PC-9 (cell line): ENCODE results near the gene NR1H4. TPM values are rescaled to one million over a fixed set of nuclear protein-coding genes. Genes with fewer than 3 reads are reported as not detected.

ENCODE experiments used
- BruUV-seq: library from RNA; stranded (reverse); fragments of 400-500 nt; replicated peaks from 2 replicates; lab custom pipeline; 2021; lab: Mats Ljungman, UMichigan
- CTCF ChIA-PET: fragments of 300-600 bp; sonication (Branson Sonifier 250); formaldehyde crosslinking; loops from one replicate; lab custom pipeline; 2022; ENCODE audit warnings: antibody characterized with exemption; lab: Charles Lee
- POLR2A ChIA-PET: fragments of 300-600 bp; sonication (Branson Sonifier 250); formaldehyde crosslinking; loops from one replicate; lab custom pipeline; 2022; ENCODE audit warnings: antibody characterized with exemption; ENCODE audit not compliant: unreplicated experiment; lab: Charles Lee
- DNase-seq, 2 experiments: peaks; one replicate each; pipeline versions ENCODE4 v3.0.0 to v3.0.0-alpha.2; 2015 to 2022; ENCODE audit warnings: mixed read lengths in 1 of 2
- H2AFZ ChIP-seq: fragments of 200-600 bp; sonication (generic); 2 replicates; pipeline ENCODE4 v1.8.1; 2017; ENCODE audit warnings: antibody characterized with exemption
- H3F3A ChIP-seq: fragments of 200-600 bp; sonication (generic); 2 replicates; pipeline ENCODE4 v1.8.1; 2017; ENCODE audit warnings: antibody characterized with exemption, mild to moderate bottlenecking, low read depth; ENCODE audit not compliant: insufficient read depth
- H3K27ac ChIP-seq: fragments of 200-600 bp; sonication (generic); 2 replicates; pipeline ENCODE4 v1.6.1; 2016; ENCODE audit warnings: mixed run types
- H3K27me3 ChIP-seq: fragments of 200-600 bp; sonication (generic); 2 replicates; pipeline ENCODE4 v1.6.1; 2016; ENCODE audit warnings: low read depth, mixed run types; ENCODE audit not compliant: insufficient read depth
- H3K36me3 ChIP-seq: fragments of 200-600 bp; sonication (generic); 2 replicates; pipeline ENCODE4 v1.6.1; 2016; ENCODE audit warnings: low read depth, mixed run types
- H3K4me1 ChIP-seq: fragments of 200-600 bp; sonication (generic); replicated peaks from 2 replicates; pipeline ENCODE4 v1.6.1; 2016; ENCODE audit warnings: mixed run types; ENCODE audit not compliant: insufficient read depth
- H3K4me2 ChIP-seq: fragments of 200-600 bp; sonication (generic); 2 replicates; pipeline ENCODE4 v1.6.1; 2017; ENCODE audit warnings: mixed run types
- H3K4me3 ChIP-seq: fragments of 200-600 bp; sonication (generic); 2 replicates; pipeline ENCODE4 v1.6.1; 2016; ENCODE audit warnings: mixed run types
- H3K79me2 ChIP-seq: fragments of 200-600 bp; sonication (generic); 2 replicates; pipeline ENCODE4 v1.6.1; 2017; ENCODE audit warnings: low read depth, mixed run types
- H3K9me2 ChIP-seq: fragments of 200-600 bp; sonication (generic); 2 replicates; pipeline ENCODE4 v1.8.1; 2017; ENCODE audit warnings: mild to moderate bottlenecking; ENCODE audit not compliant: insufficient read depth
- H3K9me3 ChIP-seq: fragments of 200-600 bp; sonication (generic); 2 replicates; pipeline ENCODE4 v1.8.1; 2016; ENCODE audit warnings: low read depth; ENCODE audit not compliant: insufficient read depth
- H4K20me1 ChIP-seq: fragments of 200-600 bp; sonication (generic); 2 replicates; pipeline ENCODE4 v1.8.1; 2017; ENCODE audit not compliant: insufficient read depth
- CTCF ChIP-seq: fragments of 200-600 bp; sonication (generic); conservative IDR thresholded peaks from 2 replicates; pipeline ENCODE4 v1.6.1; 2017; ENCODE audit warnings: mixed run types, antibody characterized with exemption, mild to moderate bottlenecking, moderate library complexity
- EZH2 ChIP-seq: fragments of 200-600 bp; sonication (generic); IDR thresholded peaks from 2 replicates; pipeline ENCODE4 v1.8.0; 2017; ENCODE audit warnings: antibody characterized with exemption, low read depth
- intact Hi-C: fragments of 100-400 bp; cut with micrococcal nuclease; formaldehyde crosslinking; loops from one replicate; pipeline ENCODE4 v1.10.0; 2022; ENCODE audit not compliant: unreplicated experiment
- total RNA-seq: library from RNA; stranded (reverse); gene quantifications from 2 replicates; pipeline ENCODE4 v1.2.3, GENCODE V29; 2021

Gene NR1H4
- total RNA-seq, 1 experiment from 2014 or later: not detected

GRCh38 chr12:100512692-100513091, 39.0 kb downstream of the NR1H4 start:
- no TSS peak for BruUV-seq
- H3K4me2 ChIP-seq: no peak overlapping the region
- H3K9me2 ChIP-seq: no peaks in the 10 kb centered on the region
- no peaks in the 10 kb centered on the region for H3K36me3 ChIP-seq
- H3F3A ChIP-seq: no peaks in the 10 kb centered on the region
- ChIA-PET POLR2A (no interaction called here), CTCF (no interaction called here)
- no peak overlapping the region for H2AFZ ChIP-seq
- no peaks in the 10 kb centered on the region for H4K20me1 ChIP-seq
- H3K79me2 ChIP-seq: no peaks in the 10 kb centered on the region
- H3K9me3 ChIP-seq: 0 out of 2 replicates have a peak, but pooled peaks cover 3% of the 10 kb centered on the region
- no peak overlapping the region for H3K27ac ChIP-seq
- no peak overlapping the region for H3K4me3 ChIP-seq
- H3K4me1 ChIP-seq: no peaks in the 10 kb centered on the region
- peaks cover 17% of the 10 kb centered on the region; the same call in 1 of the 2 replicates for H3K27me3 ChIP-seq
- intact Hi-C loops: no loop called here
- no peak for TF ChIP-seq EZH2
- no peak for TF ChIP-seq CTCF
- no peak for DNase-seq

DNA sequence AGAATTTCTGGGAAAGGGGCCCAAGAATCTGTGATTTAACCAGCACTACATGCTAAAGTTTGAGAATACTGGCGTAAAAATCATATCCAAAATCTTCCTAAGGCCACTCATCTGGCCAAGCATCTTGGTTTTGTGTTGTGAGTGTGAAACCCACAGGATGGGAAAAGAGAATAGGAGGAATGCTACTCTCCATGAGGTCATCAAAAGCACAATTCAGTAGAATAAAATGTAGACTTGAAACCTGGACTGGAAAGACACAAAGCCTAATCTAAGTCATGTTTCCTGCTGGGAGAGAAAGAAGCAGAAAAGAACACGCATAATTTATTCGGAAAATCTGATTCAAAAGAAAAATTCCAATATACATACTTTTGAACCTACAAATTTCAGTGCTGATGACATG, 42.3 kb downstream of the NR1H4 start:
- Histone ChIP-seq H3K9me2 (no peaks in the 10 kb centered on the region), H4K20me1 (no peaks in the 10 kb centered on the region), H3F3A (no peaks in the 10 kb centered on the region), H3K27ac (no peak overlapping the region), H2AFZ (no peak overlapping the region), H3K4me1 (no peaks in the 10 kb centered on the region), H3K4me3 (no peak overlapping the region), H3K9me3 (0 out of 2 replicates have a peak, but pooled peaks cover 2% of the 10 kb centered on the region), H3K36me3 (no peaks in the 10 kb centered on the region), H3K27me3 (peaks cover 27% of the 10 kb centered on the region), H3K79me2 (no peaks in the 10 kb centered on the region), H3K4me2 (no peak overlapping the region)
- POLR2A ChIA-PET: no interaction called here
- no peak for DNase-seq
- TF ChIP-seq EZH2 (no peak), CTCF (no peak)
- intact Hi-C loops: no loop called here
- BruUV-seq: no TSS peak
- CTCF ChIA-PET: no interaction called here

- no peaks in the 10 kb centered on the region for H3K9me3 ChIP-seq
- H3K9me2 ChIP-seq: no peaks in the 10 kb centered on the region
- no peaks in the 10 kb centered on the region for H3F3A ChIP-seq
- H3K4me3 ChIP-seq: no peak overlapping the region
- no peaks in the 10 kb centered on the region for H4K20me1 ChIP-seq
- no peak overlapping the region for H2AFZ ChIP-seq
- no peak overlapping the region for H3K4me2 ChIP-seq
- no peaks in the 10 kb centered on the region for H3K4me1 ChIP-seq
- DNase-seq: no peak
- H3K27me3 ChIP-seq: peaks cover 23% of the 10 kb centered on the region
- CTCF ChIA-PET: no interaction called here
- H3K36me3 ChIP-seq: no peaks in the 10 kb centered on the region
- BruUV-seq: no TSS peak
- intact Hi-C loops: no loop called here
- no peak overlapping the region for H3K27ac ChIP-seq
- H3K79me2 ChIP-seq: no peaks in the 10 kb centered on the region
- TF ChIP-seq CTCF: no peak
- no peak for TF ChIP-seq EZH2
- POLR2A ChIA-PET: no interaction called here
Observed at GRCh38 chr12:100518376-100518775, 44.7 kb downstream of the NR1H4 start.
